Hindlimb muscle (tissue), 1 donor: ENCODE measurements around the gene FUBP3. TPM values are rescaled to one million over a fixed set of nuclear protein-coding genes. Genes with fewer than 3 reads are reported as not detected.

Experiments
- DNase-seq: peaks from one replicate; pipeline ENCODE4 v3.0.0-alpha.2; 2013
- polyA plus RNA-seq: library from polyadenylated mRNA; unstranded; fragments of 120-200 nt; gene quantifications from one replicate; pipeline ENCODE4 v1.2.1, GENCODE V29; 2013; ENCODE audit not compliant: insufficient read length

Gene FUBP3
- polyA plus RNA-seq, 1 donor = 43.4 TPM

GRCh38 chr9:130608554-130609134 lies 29.3 kb downstream of the FUBP3 start:
- DNase-seq = no peak

- DNase-seq = no peak
Measured at GRCh38 chr9:130609163-130609562, 29.8 kb downstream of the FUBP3 start.

DNA sequence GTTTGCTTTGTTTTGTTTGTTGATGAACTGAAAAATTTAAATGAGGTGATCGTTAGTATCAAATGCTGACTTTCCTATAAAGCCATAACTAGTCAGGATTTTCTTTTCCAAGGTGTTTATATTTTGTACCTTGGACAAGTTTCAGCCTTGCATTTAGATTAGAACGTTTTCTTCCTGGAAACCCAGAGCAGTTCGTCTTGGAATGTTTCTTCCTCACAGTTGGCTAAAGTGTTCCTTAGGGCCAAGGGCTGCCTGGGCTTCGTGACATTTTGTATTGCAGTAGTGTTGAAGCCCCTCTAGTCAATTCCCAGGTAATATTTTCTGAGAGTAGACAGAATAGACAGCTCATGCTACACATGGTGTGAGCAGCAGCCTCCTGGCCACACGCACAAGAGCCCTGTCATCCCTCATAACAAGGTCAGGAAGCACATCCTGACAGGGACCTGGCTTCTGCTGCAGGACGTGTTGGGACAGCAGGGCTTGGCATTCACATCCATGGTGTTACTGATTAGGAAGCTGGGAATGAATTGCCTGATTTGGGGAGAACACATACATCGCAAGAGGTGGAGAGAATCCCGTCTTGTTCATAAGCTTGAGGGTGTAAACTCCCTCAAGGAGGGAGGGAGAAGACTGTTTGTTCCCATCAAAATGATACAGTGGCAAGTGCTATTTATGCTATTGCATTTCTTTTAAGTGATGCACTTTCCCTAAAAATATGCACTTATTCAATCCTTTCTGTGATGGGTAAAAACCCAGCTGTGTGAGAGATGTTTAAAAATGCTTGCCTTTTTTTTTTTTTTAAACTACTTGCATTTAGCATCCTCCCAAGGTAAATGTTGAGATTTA lies 31.7 kb downstream of the FUBP3 start:
- no peak for DNase-seq

DNA sequence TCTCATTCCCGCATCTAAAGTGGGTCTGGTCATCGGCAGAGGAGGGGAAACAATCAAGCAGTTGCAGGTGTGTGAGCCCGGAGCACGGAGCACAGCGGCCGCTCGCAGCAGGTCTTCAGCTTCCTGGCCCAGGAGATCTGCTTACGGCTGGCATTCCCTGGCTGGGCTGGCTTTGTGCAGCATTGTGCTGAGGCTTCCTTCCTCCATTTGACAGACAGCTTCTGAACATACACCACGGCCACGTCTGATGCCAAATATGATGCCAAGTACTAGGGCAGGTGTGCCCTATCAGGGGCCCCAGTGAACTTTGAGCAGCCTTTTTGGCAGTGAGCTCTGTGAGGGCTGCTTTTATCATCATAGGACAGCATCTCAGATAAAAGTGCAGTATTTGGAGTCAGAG lies 37.1 kb downstream of the FUBP3 start:
- no peak for DNase-seq

DNA sequence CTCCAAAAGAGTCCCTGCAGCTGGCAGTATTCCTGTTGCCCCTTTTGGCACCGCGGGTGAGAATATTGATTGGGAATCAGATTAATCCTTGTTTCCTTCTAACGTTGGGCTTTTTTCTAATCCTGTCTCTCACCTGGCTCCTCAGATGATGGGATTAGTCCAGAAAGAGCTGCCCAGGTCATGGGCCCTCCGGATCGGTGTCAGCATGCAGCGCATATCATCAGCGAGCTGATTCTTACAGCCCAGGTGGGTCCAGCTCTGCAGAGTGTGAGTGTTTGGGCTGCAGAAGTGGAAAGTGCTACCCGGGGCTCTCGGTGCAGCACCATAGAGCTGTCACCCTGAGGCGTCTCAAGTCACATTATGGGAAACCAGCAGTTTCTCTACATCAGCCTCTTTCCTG lies 44.1 kb downstream of the FUBP3 start:
- DNase-seq = no peak

GRCh38 chr9:130624154-130624553 lies 44.8 kb downstream of the FUBP3 start:
- DNase-seq = no peak

DNA sequence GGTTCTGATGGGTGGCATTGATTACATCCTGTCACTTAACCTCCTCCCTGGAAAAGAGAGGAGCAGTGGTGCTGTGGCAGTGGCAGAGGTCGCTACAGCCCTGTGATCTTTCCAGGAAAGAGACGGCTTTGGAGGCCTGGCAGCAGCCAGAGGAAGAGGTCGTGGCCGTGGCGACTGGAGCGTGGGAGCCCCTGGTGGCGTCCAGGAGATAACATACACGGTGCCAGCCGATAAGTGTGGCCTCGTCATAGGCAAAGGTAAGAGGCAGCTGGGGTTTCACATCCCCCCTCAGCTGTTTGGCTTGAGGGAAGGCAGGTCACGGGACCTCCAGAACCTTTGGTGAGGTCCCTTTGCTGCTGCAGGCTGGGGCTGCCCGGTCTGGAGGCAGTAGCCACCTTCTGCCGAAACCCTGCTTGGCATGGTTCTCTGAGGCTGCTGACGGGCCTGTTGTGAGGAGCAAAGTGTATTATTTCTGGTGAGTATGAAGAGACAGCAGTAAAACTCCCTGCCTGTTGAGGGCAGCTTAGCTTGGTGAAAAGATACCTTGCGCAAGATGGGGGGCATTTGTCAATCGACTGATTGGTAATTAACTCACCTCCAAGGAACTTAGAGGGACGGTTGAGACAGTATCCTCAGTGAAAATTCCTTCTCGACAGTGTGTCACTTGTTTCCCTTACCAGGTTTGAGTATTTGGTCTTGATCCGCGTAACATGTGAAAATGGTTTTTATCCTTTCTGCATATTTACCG lies 47.0 kb downstream of the FUBP3 start:
- no peak for DNase-seq

DNA sequence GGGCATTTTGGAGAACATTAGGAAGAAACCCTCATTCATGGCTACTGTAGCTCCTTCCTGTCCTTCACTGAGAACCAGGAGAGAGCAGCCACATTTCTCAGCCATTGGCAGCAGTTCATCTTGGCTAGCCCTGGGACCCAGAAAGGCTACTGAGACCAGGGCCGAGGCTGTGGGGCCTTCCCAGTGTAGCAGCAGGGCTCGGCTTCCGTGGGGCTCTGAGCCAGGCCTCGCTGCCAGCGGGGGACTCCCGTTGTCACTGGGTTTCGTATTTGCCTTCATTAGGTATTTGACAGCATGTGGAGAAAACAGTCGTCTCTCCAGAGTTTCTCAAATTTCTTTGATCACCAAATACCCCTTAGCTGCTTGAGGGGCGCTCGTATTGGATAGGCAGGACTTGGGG lies 47.7 kb downstream of the FUBP3 start:
- DNase-seq = no peak

GRCh38 chr9:130627896-130628792 lies 48.8 kb downstream of the FUBP3 start:
- DNase-seq = no peak

- DNase-seq = no peak
Measured at GRCh38 chr9:130629443-130630070, 50.2 kb downstream of the FUBP3 start.

DNA sequence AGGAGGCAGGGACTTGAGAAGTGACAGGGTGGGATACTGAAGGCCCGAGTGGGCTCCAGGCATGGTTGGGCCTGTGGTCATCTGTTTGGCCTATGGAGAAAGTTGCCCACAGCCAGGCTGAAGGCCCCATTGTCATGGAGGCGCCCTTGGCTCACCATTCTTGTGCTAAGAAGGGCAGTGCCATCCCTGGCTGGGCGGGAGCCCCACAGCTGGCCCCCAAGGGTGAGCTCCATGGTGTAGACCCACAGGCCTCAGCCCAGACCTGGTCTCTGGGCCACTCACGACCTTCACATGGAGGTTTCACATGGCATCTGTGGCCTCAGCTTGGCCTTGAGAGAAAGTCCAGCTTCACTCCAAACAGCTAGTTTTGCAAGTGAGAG lies 50.7 kb downstream of the FUBP3 start:
- no peak for DNase-seq

DNA sequence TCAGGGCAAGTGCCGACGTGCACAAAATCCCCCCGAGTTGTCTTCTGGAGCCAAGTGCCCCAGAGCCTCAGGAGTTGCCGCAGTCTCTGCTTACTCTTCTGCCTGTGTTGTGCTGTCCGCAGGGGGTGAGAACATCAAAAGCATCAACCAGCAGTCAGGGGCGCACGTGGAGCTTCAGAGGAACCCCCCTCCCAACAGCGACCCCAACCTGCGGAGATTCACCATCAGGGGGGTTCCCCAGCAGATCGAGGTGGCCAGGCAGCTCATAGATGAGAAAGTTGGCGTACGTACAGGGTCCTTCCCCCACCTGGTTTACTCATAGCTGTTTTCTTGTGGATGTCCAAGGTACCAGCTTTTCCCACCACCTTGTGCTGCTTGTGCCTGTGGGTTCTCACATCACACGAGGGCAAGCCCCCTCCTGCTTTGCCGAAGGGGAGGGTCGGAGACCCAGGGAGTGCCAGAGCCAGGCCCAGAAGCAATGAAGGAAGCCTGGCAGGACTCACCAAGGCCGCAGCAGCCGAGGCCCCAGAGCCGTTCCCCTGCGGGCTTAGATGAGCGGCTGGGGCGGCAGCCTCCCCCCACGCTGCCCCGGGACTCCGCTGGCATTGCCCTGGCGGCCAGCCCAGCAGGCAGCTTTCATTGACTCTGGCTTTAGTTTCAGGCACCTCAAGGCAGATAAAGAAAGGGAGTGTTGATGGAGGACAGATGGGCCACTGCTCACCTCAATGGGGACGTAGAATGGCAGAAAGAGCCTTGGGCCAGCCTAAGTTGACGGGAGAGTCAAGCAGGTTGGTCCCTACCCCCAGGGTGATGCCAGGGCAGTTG lies 51.3 kb downstream of the FUBP3 start:
- DNase-seq = no peak

DNA sequence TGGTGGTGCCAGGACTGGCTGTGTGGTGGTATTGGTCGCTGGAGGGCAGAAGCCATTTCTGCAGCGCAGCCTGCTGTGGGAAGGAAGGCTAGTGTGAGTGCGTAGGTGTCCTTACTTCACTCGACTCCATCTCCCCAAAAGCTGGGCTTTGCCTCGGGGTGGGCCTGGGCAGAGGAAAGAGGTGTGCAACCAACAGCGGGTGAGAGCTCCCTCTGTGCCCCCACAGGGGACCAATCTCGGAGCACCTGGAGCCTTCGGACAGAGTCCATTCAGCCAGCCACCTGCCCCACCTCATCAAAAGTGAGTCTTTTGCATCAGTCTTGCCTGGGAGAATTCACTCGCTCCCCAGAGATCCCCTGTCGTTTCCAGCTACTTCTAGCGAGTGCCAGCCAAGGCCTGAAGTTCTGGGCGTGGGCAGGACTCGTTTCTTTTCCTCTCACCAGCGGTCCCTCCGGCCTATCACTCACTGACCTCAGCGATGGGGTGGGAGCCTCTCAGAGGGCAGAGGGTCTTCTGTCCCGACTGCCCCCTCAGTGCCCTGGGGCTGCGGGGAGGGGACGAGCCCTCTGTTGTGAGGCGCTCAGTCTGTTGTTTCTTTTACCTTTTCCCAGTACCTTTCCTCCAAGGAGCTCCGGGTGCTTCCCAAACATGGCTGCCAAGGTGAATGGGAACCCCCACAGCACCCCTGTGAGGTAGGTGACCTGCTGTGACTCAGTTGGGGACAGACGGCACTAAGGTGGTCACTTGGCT lies 52.1 kb downstream of the FUBP3 start:
- DNase-seq = no peak

- DNase-seq = no peak
Measured at GRCh38 chr9:130632081-130632710, 52.8 kb downstream of the FUBP3 start.

GRCh38 chr9:130632841-130633240 lies 53.5 kb downstream of the FUBP3 start:
- DNase-seq = no peak

- DNase-seq = no peak
Measured at GRCh38 chr9:130633336-130634190, 54.2 kb downstream of the FUBP3 start.

DNA sequence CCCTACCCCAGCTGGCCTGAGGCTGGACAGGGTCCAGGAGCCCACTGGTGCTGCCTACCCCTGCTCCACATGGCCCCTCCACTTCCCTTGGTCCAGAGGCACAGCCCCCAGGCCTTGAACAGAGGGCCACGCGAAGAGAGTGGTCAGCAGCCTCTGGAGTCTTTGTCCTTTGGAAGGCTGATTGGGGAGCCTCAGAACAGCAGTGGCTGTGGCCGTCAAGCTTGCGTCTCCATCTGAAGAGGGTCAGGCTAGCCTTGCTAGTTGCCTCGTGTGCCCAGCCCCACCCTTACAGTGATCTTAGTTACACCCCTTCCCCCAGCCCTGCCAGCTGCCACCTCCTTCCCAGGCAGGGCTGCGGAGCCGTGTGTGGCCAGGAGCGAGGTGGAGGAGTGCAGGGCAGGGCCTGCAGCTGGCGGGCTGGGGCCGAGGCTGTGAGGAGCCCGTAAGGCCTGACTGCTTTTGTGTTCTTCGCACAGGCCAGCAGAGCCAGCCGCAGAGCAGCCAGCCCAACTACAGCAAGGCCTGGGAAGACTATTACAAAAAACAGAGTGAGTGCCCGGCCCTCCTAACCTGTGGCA lies 54.9 kb downstream of the FUBP3 start:
- no peak for DNase-seq

DNA sequence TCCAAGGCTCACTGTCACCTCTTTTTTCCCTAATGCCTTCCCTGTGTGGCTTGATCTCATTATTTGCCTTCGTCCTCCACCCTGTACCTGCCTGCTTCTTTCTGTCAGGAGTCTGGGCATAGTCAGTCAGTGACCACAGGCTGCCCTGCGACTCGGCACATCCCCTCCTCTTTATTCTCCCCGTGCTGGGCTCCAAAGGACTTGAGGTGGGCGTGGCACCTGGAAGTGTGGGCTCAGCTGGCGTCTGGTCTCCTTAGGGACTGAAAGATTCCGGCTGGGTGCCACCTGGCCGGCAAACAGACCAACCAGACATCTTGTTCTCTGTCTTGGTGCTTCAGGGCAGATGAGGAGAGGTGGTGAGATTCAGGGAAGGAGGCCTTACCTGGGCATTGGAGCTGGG lies 55.4 kb downstream of the FUBP3 start:
- DNase-seq = no peak

DNA sequence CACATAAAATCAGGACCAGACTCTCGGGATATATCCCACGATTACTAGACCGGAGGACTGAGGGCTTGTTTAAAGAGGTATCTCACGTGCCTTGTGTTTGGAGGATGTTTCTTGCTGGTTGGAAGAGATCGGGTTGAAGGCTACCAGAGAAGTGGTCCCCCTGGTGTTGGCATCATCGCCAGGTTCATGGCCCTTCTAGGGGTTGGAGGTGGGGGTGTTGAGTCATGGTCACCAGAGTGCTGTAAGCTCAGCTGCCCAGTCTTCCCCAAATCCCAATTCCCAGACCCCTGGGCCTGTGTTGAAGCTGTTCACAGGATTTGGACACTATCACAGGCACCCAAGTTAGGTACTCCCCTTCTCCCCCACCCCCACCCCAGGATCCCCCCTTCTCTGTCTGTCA lies 55.9 kb downstream of the FUBP3 start:
- DNase-seq = no peak
